Panc1 (cell line): Measurements from ENCODE around the gene UBQLN4.

Source experiments
- SIN3A ChIP-seq: IDR thresholded peaks from 2 replicates; pipeline ENCODE4 v1.6.1; 2012; ENCODE audit warnings: low read depth, mild to moderate bottlenecking, low read length, moderate library complexity, borderline replicate concordance; ENCODE audit not compliant: insufficient read depth
- TF ChIP-seq, protein P1 (sequence below): fragments of 450-650 bp; IDR thresholded peaks from 2 replicates; pipeline ENCODE4 v1.5.1; 2017; ENCODE audit warnings: mild to moderate bottlenecking

DNA sequence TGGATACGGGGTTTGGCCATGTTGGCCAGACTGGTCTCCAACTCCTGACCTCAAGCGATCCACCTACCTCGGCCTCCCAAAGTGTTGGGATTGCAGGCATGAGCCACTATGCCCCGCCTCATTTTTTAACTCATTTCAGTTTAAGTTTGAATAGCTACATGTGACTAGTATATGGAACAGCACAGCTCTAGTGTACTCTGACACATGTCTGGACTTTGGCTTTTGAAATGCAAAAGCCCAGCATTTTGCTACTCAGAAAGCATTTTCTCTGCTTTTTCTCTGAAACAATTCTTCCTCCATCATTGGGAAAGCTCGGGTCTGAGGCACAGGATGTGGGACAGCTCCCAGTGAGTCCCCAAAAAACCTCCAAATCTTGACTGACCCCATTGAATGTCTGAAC lies 28.8 kb downstream of the UBQLN4 start:
- TF ChIP-seq SIN3A = no peak
- TF ChIP-seq, protein P1, sequence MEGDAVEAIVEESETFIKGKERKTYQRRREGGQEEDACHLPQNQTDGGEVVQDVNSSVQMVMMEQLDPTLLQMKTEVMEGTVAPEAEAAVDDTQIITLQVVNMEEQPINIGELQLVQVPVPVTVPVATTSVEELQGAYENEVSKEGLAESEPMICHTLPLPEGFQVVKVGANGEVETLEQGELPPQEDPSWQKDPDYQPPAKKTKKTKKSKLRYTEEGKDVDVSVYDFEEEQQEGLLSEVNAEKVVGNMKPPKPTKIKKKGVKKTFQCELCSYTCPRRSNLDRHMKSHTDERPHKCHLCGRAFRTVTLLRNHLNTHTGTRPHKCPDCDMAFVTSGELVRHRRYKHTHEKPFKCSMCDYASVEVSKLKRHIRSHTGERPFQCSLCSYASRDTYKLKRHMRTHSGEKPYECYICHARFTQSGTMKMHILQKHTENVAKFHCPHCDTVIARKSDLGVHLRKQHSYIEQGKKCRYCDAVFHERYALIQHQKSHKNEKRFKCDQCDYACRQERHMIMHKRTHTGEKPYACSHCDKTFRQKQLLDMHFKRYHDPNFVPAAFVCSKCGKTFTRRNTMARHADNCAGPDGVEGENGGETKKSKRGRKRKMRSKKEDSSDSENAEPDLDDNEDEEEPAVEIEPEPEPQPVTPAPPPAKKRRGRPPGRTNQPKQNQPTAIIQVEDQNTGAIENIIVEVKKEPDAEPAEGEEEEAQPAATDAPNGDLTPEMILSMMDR = no peak
